A549 (cell line): ENCODE data around the gene PKP1.

ENCODE experiments used
- FOXS1 ChIP-seq: fragments of 250-450 bp; sonication (Bioruptor Pico); IDR thresholded peaks from 2 replicates; pipeline ENCODE4 v1.5.0; 2020; ENCODE audit warnings: mild to moderate bottlenecking, moderate library complexity
- POLR2A ChIP-seq: IDR thresholded peaks from 2 replicates; pipeline ENCODE4 v1.6.1; 2012; ENCODE audit warnings: mild to moderate bottlenecking, low read length
- RCOR1 ChIP-seq: fragments of 150-350 bp; IDR thresholded peaks from 2 replicates; pipeline ENCODE4 v1.6.1; 2014; ENCODE audit warnings: antibody characterized with exemption, low read length, low read depth
- SMC3 ChIP-seq: fragments of >200 bp; sonication (Bioruptor Twin); formaldehyde crosslinking; IDR thresholded peaks from 3 replicates; pipeline ENCODE4 v1.6.1; 2018; ENCODE audit warnings: inconsistent platforms
- TF ChIP-seq, protein P1 (sequence below): fragments of >200 bp; sonication (Bioruptor Twin); formaldehyde crosslinking; IDR thresholded peaks from 3 replicates; pipeline ENCODE4 v1.5.1; 2016
- TF ChIP-seq, protein P2 (sequence below): fragments of 450-650 bp; IDR thresholded peaks from 2 replicates; pipeline ENCODE4 v1.6.1; 2014; ENCODE audit warnings: antibody characterized with exemption

GRCh38 chr1:201304126-201304525 lies 20.8 kb downstream of the PKP1 start:
- TF ChIP-seq, protein P1, sequence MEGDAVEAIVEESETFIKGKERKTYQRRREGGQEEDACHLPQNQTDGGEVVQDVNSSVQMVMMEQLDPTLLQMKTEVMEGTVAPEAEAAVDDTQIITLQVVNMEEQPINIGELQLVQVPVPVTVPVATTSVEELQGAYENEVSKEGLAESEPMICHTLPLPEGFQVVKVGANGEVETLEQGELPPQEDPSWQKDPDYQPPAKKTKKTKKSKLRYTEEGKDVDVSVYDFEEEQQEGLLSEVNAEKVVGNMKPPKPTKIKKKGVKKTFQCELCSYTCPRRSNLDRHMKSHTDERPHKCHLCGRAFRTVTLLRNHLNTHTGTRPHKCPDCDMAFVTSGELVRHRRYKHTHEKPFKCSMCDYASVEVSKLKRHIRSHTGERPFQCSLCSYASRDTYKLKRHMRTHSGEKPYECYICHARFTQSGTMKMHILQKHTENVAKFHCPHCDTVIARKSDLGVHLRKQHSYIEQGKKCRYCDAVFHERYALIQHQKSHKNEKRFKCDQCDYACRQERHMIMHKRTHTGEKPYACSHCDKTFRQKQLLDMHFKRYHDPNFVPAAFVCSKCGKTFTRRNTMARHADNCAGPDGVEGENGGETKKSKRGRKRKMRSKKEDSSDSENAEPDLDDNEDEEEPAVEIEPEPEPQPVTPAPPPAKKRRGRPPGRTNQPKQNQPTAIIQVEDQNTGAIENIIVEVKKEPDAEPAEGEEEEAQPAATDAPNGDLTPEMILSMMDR, result no peak
- TF ChIP-seq RCOR1 (no peak), FOXS1 (CRISPR knock-in tag) (no peak), POLR2A (no peak), SMC3 (no peak)
- TF ChIP-seq, protein P2, sequence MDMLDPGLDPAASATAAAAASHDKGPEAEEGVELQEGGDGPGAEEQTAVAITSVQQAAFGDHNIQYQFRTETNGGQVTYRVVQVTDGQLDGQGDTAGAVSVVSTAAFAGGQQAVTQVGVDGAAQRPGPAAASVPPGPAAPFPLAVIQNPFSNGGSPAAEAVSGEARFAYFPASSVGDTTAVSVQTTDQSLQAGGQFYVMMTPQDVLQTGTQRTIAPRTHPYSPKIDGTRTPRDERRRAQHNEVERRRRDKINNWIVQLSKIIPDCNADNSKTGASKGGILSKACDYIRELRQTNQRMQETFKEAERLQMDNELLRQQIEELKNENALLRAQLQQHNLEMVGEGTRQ, result no peak
